Kidney glomerular epithelial cell (primary cell): Measurements from ENCODE around the gene NARS2.
A peak's percentile ranks its signal among the peaks of the same experiment; 100 is the strongest.
"Not testable (repeated sequence)": the region's sequence is repeated elsewhere in the genome, so short reads cannot be mapped to it uniquely, and the experiment has no call there.

ENCODE experiments used
- DNase-seq: peaks from one replicate; lab custom pipeline; 2025; lab: John Stamatoyannopoulos, UW

NARS2 gene

DNA sequence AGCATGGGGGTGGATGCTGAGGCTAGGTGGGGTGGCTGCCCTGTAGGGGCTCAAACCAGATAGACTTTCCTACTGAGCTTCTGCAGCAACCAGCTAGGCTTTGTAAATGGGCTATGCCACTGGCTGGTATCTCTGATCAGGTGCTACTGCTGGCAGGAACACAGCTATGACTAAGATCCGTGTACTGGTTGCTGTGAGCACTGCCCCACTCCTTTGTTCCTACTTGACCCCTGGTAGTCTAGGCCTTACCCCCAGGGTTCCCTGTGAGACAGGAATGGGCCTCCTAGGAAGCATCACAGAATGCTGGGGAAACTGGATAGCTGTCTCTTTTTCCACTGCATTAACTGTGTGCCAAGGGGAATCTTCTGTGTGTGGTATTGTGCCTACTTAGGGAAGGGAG is 98.6 kb downstream of the NARS2 start:
- no peak for DNase-seq

DNA sequence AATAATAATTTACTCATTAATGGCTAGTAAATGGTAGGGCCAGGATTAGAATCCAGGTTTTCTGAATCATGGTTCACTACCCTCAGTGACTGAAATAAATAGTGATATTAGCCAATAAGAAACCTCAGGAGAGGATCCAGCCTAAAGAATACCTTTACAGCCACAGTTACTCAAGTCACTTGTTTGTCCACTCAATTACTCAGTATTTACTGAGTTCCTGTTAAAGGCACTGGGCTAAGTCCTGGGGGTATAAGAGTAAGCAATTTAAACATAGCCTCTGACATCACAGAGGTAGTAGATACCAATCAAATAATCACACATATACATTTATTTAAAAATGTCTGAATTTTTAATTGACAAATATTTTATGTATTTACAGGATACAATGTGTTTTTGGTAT is 100.2 kb downstream of the NARS2 start:
- DNase-seq = no peak

DNA sequence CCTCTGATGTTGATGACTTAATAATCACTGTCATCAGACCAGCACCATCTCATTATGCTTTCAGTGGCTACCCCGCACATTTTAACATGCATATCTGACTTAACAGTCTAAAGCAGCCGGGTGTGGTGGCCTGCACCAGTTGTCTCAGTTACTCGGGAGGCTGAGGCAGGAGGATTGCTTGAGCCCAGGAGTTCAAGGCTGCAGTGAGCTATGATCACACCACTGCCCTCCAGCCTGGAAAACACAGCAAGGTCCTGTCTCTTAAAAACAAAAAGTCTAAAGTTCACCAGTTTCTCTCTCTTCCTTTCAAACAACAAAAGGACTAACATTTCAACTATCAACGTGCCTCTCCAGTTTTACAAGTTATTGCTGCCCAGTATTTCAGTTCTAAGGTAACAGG is 101.8 kb downstream of the NARS2 start:
- DNase-seq = no peak

DNA sequence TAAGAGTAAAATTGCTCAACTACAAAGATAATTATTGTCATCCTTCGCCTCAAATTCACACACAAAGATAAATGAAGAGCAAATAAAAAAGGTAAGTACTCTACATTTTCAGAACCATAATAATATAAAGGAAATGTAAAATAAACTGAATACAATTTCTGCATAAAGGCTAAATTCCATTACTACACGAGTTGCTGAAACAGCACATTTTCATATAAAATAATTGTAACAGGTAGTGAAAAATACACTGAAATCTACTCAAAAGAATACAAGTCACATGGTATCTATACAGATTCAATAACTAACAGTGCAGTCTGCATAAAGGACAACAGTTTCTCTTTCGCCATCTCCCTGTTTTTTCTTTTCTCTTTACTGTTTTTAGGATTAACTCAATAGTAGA is 102.3 kb downstream of the NARS2 start:
- DNase-seq = no peak

DNA sequence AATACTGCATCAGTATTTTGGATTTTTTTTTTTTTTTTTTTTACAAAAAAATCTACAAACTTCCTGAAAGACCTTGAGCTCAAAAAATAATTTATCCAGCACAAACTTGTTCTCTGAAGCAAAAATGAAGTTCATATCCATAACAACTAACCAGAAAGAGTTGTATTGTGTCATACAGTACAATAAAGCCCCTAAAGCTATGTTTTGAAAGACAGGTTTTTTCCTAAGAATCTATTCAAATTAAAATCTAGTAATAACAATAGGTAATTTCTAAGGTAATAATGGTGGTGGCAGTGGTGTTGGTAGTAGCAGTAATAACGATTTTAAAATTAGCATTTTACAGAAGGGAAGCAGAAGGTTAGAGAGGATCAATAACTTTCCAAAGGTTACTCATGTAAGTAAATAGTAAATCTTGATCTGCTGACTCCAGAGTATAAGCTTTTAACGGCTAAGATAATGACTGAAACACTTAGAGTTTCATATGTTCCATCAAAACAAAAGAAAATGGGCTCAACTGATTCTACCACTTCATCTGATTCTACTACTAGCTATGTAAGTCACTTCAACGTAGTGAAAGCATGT is 103.7 kb downstream of the NARS2 start:
- DNase-seq = no peak

DNA sequence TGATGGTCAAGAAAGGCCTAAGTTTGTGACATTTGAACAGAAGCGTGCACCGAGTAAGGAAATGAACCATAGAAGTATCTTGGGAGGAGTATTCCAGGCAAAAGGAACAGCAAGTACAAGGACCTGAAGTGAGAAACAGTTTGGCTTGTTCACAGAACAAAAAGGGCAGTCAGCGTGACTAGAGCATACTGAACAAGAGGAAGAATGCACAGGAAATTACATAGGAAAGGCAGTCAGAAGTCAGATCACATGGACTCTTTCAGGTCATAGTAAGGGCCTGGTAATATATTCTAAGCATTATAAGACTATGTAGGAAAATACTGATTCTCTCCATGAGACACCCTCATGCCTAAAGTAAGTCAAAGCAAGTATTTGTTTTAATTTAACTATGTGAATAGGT is 104.8 kb downstream of the NARS2 start:
- DNase-seq = no peak

DNA sequence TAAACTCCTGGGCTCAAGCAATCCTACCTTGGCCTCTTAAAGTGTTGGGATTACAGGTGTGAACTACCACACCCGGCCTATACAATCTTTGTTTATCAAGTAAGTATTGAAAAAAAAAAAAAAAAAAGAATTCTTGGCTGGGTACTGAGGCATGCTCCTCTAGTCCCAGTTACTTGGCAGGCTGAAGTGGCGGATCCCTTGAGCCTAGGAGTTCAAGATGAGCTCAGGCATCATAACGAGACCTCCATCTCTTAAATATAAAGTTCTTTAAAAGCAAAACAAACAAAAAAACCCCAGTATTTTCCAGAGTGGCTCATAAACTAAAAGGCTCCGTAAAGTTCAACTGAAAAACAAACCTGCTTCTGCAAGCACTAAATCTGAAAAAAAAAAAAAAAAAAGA is 106.7 kb downstream of the NARS2 start:
- DNase-seq = no peak

DNA sequence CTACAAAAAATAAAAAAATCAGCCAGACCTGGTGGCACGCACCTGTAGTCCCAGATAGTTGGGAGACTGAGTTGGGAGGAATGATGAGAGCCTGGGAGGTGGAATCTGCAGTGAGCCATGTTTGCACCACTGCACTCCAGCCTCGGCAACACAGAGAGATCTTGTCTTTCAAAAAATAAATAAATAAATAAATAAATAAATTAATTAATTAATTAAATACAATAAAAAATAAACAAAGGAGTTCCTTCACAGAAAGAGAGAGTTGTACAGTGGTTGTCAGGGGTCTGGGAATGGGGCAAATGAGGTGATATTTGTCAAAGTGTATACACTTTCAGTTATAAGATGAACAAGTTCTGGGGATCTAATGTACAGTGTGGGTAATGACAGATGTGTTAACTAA is 107.3 kb downstream of the NARS2 start:
- no peak for DNase-seq

DNA sequence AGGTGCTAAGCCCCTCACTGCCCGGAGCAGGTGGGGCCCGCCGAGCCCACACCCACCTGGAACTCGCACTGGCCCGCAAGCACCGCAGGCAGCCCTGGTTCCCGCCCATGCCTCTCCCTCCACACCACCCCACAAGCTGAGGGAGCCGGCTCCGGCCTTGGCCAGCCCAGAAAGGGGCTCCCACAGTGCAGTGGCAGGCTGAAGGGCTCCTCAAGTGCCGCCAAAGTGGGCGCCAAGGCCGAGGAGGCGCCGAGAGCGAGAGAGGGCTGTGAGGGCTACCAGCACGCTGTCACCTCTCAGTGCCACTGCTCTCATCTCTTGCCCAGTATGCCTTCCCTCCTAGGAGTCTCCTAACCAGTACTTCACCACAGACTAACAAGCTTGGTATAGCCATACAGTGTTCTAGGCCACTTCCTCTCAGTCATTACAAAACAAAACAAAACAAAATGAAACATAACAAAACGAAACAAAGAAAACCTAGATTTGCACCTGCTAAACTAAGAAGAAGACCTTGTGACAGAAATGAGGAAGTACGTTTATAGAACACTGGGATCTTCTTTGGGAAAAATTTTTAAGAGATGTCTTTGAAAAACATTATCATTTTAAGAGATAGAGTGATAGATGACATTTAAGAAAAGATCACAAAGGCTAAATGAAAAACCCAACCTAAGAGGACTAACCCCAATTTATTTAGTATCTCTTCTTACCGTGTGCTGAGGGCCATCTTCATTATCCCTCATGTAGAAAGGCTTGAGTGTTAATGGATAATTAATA is 109.3 kb downstream of the NARS2 start:
- no peak for DNase-seq

DNA sequence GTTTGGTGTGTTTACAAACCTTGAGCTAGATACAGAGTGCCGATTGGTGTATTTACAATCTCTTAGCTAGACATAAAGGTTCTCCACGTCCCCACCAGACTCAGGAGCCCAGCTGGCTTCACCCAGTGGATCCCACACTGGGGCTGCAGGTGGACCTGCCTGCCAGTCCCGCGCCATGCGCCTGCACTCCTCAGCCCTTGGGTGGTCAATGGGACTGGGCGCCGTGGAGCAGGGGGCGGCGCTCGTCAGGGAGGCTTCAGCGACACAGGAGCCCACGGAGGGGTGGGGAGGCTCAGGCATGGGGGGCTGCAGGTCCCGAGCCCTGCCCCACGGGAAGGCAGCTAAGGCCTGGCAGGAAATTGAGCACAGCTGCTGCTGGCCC is 109.9 kb downstream of the NARS2 start:
- not testable (repeated sequence) for DNase-seq

DNA sequence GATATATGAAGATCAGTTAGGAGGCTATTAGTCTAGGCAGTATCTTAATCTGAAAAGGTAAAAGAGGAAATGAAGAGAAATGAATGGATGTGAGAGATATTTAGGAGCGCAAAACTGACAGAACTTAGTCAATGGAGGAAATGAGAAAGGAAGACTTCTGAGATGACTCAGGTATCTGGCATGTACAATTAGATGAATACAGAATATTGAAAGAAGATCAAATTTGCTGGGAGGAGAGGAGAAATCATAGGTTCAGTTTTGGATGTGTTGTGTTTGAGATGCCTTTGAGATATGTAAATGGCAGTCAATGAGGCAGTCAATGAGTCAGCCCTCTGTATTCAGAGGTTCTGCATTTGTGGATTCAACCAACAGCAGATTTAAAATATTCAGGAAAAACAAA is 114.2 kb downstream of the NARS2 start:
- DNase-seq = peak; percentile 7

DNA sequence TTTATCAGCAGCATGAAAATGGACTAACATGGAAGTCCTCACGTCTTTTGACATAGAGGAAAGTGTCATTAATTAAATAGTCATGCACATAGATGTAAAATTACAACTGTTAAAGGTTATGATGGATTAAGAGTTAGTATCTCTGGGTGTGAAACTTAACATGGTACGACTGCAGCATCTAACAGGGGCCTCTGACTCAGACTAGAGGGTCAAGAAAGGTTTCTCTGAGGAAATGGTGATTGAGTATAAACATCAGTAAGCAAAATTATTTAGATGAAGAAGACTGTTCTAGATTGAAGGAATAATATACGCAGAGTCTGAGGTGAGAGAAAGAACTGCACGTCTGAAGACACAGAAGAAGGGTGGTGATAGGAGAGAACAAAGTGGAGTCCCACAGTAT is 114.9 kb downstream of the NARS2 start:
- DNase-seq = no peak

DNA sequence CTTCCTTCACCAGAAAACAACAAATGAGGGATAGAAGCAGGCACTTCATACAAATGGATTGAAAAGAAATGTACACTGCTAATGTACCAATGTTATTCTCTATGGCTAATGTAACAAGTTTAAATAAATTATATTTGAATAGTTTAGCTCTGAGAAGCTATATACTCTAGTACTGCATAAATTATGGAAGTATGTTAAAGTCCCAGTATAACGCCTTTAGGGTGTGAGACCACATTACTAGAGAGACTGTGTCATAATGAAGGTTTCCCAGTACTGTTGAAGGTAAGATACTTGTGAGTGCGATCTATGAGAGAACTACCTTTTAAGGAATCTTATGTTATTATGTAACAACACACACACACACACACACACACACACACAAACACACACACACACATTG is 117.2 kb downstream of the NARS2 start:
- DNase-seq = no peak

DNA sequence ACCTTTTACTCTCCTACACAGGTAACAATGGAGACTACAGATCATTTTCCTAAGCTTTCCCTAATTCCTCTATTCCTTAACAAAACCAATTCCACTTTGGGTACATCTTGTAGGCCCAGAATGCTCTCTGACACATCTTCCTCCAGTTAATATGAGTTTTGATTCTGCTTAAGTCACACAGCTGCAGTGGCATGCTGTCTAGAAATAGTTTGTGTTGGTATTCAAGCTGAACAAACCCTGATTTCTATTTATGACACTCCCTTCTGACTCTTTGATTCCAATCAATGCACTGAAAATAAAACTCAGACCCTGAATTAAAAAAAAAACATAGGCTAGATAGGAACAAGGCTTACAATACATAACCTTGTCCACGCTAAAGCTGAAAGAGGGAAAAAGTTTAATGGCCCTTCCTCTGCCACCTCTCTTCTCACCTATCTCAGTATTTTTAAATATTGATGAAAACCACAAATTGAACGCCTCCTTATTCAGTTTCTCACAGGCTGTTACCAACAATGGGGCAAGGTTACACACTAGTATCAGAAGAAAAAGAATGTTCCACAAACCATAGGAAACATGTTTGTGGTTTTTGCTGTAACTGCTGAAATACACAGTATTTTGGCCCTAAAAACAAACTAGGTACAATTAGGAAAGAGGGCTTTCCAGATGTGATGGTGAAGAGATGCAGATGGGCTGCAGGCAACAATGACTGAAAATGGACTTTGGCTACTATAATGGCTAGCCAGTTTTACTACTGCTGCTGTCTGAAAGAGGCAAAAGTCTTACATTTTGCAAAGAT is 121.3 kb downstream of the NARS2 start:
- DNase-seq = no peak

DNA sequence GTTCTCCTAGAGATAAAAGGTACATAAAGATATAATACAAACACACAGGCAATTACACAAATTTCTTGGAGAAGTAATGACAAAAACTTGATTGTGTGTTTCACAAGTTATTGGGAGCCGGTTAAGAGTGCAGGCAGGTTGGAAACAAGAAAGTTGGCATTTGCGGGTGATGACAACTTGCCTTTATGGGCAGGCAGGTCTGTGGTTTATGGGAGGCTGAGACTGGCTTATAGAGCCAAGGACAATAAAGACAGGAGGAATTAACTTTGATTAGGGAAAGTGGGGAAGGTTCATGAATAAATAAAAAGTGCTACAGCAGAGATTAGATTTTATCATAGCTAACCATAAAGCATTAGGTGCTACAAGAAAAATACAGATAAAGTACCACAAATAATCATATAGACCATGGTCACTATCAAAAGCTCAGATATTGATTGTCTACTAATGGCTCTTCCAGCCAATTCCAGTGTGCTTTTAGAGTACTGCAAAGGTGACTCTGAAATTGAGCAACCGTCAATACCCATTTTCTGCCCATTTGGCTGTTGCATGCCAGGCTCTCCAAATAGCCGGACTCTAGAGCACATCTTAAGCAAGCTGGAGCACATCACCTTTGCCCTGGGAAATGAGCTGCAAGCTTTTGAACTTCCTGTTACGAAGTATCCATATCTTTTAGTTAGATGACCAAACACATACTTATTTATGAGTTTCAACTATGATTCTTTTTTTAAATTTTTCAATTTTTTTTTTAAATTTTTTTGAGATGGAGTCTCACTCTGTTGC is 123.1 kb downstream of the NARS2 start:
- DNase-seq = no peak

DNA sequence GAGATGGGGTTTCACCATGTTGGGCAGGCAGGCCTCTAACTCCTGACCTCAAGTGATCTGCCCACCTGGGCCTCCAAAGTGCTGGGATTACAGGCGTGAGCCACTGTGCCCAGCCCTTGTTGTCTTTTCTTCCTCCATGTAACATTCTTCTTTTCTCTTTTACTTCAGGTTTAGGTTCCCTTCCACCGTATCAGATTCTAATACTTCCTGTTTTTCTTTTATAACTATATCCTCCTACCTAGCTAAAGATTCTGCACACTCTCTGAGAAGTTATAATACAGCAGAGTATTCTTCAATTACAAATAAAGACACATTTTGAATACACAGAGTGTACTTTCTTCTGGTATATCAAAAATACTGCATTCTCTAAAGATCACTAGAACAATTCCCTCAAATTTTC is 123.8 kb downstream of the NARS2 start:
- DNase-seq = no peak

DNA sequence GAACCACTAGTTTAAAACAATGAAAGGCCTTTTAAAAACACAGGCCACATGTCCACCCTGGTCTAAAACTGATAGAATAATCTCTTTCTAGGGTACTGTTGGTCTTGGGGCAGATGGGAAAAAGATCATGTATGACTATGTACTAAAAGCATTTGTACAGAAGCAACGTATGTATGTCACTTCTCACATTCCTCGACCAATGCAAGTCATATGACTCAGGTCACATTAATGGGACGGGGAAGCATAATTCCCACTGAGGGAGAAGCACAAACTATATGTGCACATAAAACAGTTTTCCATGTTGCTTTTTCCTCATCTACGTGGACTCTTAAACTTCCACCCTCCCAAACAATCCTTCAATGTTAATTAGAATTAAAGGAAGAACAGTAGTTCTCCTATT is 124.8 kb downstream of the NARS2 start:
- no peak for DNase-seq

DNA sequence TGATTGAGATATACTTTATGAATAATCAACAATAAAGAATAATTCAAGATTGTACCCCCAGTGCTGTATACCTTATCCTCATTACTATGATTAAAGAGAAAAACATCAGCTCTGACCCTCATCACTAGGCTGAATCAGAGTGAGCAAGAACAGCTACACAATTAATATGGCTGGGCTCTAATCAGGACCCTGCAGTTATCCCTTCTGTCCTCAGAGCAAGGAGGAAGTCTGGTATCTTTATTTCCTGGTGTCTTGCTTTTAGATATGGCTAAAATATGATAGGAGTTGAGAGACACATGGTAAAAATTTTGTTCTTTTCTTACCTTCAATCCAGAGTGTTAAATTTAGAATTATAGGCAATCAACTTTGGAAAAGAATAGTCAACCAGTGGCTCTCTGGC is 128.5 kb downstream of the NARS2 start:
- DNase-seq = no peak

DNA sequence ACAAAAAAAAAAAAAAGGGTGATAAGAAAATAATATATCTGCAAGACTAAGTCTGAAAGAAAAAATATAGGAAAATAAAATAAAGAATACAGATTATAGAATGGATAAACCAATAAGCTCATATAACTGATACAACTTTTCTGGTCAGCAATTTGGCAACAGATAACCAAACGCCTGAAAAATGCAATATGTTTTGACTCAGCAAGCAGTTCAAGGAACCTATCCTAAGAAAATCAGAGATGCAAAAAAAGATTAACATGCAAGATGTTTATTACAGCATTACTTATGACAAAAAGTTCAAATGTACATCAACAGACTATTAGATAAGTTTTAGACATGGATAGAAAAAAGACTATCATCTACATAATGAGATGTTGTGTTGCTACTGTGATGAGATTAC is 129.9 kb downstream of the NARS2 start:
- no peak for DNase-seq

DNA sequence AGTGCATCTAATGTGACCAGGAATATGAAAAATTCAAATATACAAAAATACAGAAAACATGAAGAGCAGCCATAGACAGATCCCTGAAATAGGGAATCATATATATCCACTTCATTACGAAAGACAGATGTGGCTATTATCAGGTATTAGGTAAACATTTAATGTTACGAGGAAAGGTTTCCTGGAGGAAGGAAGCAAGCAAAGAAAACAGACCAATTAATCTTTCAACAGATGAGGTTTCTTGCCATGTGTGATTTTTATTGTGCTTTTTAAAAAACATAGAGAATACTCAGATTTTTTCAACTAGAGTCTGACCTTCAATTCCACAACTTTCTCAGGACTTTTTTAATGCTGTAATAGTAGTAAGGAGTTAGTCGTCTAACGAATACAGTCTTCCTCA is 132.7 kb downstream of the NARS2 start:
- no peak for DNase-seq

DNA sequence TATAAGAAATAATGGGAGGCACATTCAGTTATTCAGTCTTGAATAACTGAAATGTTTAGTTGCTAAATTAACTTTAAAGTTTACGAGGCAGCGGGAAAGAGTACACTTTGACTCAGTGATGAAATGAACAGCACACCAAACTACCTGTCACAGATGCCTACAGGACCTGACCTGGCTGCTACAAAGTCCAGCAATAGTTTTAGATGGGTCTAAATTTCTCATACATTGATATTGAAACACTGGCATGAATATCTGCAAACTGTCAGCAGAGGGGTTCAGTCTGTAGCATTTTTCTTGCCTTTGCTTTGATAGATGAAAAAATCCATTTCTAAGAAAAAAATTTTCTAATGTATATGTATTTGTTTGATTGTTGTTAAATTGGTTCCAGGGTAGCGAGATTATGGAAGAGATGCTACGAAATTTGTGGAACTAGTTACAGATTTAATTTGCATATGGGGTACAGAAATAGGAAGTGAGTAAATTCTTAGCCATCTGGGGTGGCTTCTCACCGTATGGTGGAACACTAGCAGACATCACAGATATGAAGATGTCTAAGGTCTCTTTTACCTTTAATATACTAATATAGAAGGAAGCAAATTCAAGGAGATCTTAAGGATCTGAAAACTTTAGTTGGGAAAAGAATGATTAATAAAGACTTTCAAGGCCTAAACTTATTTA is 136.2 kb downstream of the NARS2 start:
- no peak for DNase-seq

DNA sequence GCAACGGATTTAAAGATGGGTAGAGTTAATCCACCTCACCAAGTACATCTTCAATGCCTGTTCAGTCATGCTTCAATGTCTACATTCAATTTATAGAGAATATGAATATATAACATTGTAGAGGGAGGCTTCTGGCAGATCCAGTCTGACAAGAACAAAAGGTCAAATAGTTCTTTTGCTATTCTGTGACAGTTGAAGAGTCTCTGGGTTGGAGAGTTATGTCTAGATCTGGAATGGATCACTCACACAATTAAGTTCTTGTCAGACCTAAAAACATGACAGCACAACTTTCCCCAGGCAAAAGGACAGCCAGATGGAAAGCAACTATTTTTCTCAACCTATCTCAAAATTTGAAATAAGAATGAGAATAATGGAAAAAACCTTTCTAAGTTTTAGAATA is 141.7 kb downstream of the NARS2 start:
- no peak for DNase-seq
